GM12878 (cell line): Measurements from ENCODE around the gene IRX6.

ENCODE experiments used
- CTCF ChIP-seq, 3 experiments: IDR thresholded peaks in 2 of 3; conservative IDR thresholded peaks in 1 of 3; 2 replicates each; pipeline ENCODE4 v1.5.1; 2011; ENCODE audit warnings: low read depth in 3 of 3, low read length in 3 of 3, mild to moderate bottlenecking in 3 of 3, control low read depth in 2 of 3, moderate library complexity in 2 of 3, inconsistent platforms in 1 of 3, mixed read lengths in 1 of 3; ENCODE audit not compliant: control insufficient read depth in 2 of 3, insufficient read depth in 1 of 3; ENCODE audit errors: extremely low read depth in 1 of 3
- POLR2AphosphoS5 ChIP-seq: IDR thresholded peaks from 2 replicates; pipeline ENCODE4 v1.6.1; 2011; ENCODE audit warnings: mild to moderate bottlenecking, low read length, inconsistent platforms
- TCF3 ChIP-seq: IDR thresholded peaks from 2 replicates; pipeline ENCODE4 v1.6.1; 2012; ENCODE audit warnings: low read depth, mild to moderate bottlenecking, low read length, borderline replicate concordance; ENCODE audit not compliant: insufficient read depth

GRCh38 chr16:55322327-55322726, 1.7 kb upstream of the IRX6 start:
- no peak for TF ChIP-seq CTCF (IDR thresholded peaks at IDR 0.05 in 2 of 3, conservative IDR thresholded peaks at IDR 0.05 in 1 of 3; ENCODE audit: control insufficient read depth in 2 of 3, extremely low read depth in 1 of 3, insufficient read depth in 1 of 3, low read depth in 3 of 3, low read length in 3 of 3)
- TF ChIP-seq POLR2AphosphoS5: no peak
- no peak for TF ChIP-seq TCF3
